AG04449 (cell line): ENCODE measurements around the gene MIR17HG.
A peak's percentile ranks its signal among the peaks of the same experiment; 100 is the strongest.

ENCODE experiments used
- CTCF ChIA-PET: fragments of 350-600 bp; formaldehyde crosslinking; extraction: SDS; loops from one replicate; lab custom pipeline; 2021; ENCODE audit warnings: antibody characterized with exemption; lab: Yijun Ruan, JAX
- POLR2A ChIA-PET: fragments of 400-600, 350-600 bp; formaldehyde crosslinking; extraction: SDS; loops from one replicate; lab custom pipeline; 2020; ENCODE audit warnings: antibody characterized with exemption, inconsistent platforms; lab: Yijun Ruan, JAX
- DNase-seq: peaks from one replicate; pipeline ENCODE4 v3.0.0-alpha.2; 2010; ENCODE audit warnings: low read depth, low spot score
- H3K4me3 ChIP-seq: 2 replicates; pipeline ENCODE4 v1.5.1; 2011; ENCODE audit warnings: low read depth, mild to moderate bottlenecking, control low read depth, low read length
- TF ChIP-seq, protein P1 (sequence below): IDR thresholded peaks from one replicate; pipeline ENCODE4 v1.5.1; 2011; ENCODE audit warnings: mild to moderate bottlenecking, moderate library complexity, low read length, control low read depth, inconsistent platforms; ENCODE audit not compliant: insufficient read depth; ENCODE audit errors: missing control alignments

Gene MIR17HG

DNA sequence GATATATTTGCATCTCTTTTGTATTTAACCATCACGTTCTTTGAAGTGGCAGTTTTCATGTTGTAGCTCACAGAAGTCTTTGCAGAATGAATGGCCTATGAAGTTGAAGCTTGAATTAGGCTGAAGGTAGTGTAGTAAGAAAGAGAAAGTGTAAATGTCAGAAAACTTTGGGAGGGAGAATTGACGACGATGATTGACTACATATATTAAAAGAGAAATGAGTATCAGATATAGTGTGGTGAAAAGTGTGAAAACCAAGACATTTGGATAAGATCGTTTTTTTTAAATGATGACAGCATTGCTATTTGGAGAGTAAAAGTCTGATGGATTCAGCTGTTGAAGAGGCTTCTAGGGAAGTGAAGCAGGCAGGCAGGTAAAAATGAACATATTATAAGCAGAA, 36.3 kb downstream of the MIR17HG start:
- TF ChIP-seq, protein P1, sequence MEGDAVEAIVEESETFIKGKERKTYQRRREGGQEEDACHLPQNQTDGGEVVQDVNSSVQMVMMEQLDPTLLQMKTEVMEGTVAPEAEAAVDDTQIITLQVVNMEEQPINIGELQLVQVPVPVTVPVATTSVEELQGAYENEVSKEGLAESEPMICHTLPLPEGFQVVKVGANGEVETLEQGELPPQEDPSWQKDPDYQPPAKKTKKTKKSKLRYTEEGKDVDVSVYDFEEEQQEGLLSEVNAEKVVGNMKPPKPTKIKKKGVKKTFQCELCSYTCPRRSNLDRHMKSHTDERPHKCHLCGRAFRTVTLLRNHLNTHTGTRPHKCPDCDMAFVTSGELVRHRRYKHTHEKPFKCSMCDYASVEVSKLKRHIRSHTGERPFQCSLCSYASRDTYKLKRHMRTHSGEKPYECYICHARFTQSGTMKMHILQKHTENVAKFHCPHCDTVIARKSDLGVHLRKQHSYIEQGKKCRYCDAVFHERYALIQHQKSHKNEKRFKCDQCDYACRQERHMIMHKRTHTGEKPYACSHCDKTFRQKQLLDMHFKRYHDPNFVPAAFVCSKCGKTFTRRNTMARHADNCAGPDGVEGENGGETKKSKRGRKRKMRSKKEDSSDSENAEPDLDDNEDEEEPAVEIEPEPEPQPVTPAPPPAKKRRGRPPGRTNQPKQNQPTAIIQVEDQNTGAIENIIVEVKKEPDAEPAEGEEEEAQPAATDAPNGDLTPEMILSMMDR, result no peak
- POLR2A ChIA-PET, result no interaction called here

DNA sequence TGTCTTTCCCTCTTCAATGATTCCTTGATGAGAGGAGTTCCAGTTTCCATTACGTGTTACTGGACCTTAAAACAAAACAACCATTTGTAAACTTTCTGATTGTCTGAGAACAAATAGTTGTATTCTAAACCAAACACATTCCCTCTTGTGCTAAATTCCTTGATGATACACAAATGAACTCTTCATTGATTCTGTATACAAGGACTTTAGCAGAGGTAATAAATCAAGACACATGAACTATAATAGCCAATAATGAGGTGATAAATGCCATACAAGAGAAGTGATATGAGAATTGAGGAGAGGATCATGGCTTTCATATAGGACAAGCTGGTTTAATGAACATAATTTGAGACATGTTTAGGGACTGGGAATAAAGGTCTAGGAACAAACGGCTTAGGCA, 37.4 kb downstream of the MIR17HG start:
- no peak overlapping the region for H3K4me3 ChIP-seq
- no peak for DNase-seq
- TF ChIP-seq, protein P1, result no peak
- ChIA-PET POLR2A (no interaction called here), CTCF (no interaction called here)

More for the DNA sequence above, 36.3 kb downstream of the MIR17HG start:
- DNase-seq, result no peak
- CTCF ChIA-PET, result no interaction called here
- no peak overlapping the region for H3K4me3 ChIP-seq

DNA sequence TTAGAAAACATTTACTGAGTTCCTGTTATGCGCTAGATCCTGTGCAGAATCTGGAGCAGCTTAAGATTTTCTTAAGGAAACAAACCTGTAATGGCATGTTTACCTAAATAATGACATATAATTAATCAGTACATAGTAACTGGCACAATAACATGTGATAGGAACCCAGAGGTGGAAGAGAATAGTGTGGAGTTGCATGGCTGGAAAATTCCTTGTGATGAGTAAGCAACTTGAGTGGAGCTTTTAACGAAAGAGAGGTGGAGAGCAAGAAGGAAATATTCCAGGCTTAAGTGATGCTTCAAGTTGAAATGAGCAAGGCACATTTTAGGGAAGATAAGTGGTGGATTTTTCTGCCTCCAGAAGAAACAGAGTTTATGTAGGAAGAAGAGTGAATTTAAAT, 41.7 kb downstream of the MIR17HG start:
- ChIA-PET POLR2A (no interaction called here), CTCF (no interaction called here)
- no peak overlapping the region for H3K4me3 ChIP-seq
- TF ChIP-seq, protein P1, result no peak
- no peak for DNase-seq

DNA sequence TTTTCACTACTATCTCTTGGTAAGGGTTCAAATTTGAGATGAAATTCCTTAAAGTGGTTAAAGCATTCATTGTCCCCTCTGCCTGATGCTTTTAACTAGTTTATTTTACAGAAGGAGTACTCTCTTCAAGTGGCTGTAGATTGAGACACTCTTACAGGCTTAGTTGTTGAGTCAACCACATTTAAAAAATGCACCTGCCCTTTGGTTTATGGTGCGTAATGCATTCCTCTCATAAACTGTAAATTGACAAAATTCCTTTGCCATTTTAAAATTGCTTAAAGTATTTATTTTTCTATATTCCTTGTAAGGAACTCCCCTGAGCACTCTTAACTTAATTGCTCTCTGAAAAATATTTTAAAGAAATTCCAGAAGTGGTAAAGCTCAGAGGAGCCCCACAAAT, 50.1 kb downstream of the MIR17HG start:
- H3K4me3 ChIP-seq, result no peak overlapping the region
- DNase-seq, result no peak
- TF ChIP-seq, protein P1, result no peak
- ChIA-PET POLR2A (no interaction called here), CTCF (no interaction called here)

DNA sequence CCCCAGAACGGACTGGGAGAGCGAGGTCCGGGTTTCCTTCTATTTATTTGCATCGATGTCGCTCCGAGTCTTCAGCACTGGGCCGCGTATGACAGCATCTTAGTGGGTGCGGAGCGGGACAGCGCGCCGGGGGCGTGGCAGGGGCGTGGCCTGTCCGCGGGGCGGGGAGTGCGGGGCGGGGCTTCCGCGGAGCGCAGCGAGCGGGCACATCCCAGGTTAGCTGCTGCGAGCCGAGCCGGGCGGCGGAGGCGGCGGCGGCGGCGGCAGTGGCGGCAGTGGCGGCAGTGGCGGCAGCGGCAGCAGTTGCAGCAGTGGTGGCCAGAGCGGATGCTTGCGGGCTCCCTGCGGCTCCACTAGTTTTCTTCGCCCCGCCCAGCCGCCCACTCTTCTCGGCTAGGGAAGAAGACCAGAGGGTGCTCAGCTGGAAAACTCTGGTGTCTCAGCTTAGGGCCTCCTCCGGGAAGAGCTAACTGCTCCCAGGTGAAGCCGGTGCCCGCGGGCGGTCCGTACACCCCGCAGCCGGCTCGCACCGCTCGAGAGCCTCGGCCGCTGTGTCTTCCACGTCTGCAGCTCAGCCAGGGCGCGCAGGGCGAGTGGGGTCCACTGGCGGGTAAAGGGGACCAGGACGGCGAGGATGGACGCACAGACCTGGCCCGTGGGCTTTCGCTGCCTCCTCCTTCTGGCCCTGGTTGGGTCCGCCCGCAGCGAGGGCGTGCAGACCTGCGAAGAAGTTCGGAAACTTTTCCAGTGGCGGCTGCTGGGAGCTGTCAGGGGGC, 51.1 kb downstream of the MIR17HG start, which contains the start of gene GPC5:
Gene GPC5 (plus strand): TSS at position 209 of the 776 bp plus-strand sequence.
- no peak for DNase-seq
- ChIA-PET POLR2A (no interaction called here), CTCF (interaction anchor here (0.6 kb wide), 1 partner anchor 9 kb away, joined by 3 read pairs; no protein-coding TSS in a partner anchor)
- TF ChIP-seq, protein P1, result no peak
- H3K4me3 ChIP-seq, result peak within 1 kb of the TSS; percentile 52

DNA sequence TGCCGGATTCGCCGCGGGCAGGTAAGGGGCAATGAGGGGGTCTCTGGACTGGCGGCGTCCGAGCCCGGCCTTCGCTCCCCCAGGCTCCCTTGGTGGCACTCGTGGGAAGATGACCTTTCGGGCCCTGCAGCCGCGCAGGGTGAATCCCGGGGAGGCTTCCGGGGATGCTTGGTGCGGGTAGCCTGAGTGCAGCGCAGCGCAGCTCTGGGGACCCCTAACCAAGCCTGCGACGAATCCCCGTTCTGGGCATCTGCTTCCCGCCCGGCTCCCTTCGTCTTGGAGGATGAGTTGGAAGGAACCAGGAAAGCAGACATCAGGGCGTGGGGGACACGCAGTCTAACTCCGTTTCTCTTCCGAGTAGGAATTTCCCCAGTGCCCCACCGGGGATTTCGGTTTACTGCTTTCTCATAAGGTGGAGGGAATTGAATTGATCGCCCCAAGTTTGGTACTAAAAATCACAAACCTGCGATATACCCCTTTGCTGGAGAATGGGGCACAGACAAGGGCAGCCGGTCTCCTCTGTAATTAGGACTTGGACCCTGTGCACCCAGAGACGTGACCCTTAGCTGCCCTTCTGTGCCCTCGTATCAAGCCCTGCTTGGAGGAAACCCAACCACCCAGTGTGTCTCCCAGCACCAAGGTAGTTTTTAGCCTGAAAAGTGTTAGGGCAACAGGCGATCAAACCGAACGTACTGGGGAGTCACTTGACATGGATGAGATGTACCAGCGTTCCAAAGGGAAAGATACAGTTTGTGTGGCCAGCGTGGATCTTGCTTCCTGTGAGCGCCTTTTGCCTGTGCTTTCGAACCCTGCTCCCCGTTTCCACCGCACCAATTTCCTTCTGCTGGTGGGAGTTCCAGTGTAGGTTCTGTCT, 51.9 kb downstream of the MIR17HG start:
- ChIA-PET POLR2A (no interaction called here), CTCF (interaction anchor here (0.6 kb wide), 1 partner anchor 8 kb away, joined by 3 read pairs; no protein-coding TSS in a partner anchor)
- DNase-seq, result no peak
- H3K4me3 ChIP-seq, result peak overlapping the region; percentile 52
- TF ChIP-seq, protein P1, result no peak
